ENCODE measurements around the gene GCG. TPM values are rescaled to one million over a fixed set of nuclear protein-coding genes. Genes with fewer than 3 reads are reported as not detected.
A peak's percentile ranks its signal among the peaks of the same experiment; 100 is the strongest.

GCG gene
- total and polyA plus RNA-seq, 10 of the 15 experiments (the other 5 are each of a cell fraction or from before 2014, with no cell fraction given), result not detected

DNA sequence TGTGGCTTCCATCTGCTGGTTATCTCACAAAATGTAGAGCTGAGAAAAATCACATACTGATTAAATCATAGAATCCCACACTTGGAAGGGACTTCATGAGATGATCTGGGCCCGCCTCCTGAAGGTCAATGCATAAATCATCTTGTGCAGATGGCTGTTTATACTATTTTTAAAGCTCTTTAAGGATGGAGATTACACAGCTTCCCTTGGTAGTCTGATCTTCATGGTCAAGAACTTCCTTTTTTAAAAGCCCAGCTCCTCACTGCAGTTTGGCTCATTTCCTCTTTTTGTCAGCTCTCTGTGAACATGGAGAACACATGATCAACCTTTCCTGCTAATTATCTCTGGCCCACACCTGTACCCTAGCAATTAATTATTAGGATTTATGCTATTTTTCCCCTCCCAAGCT, 25.9 kb downstream of the GCG start (continued):
- TF ChIP-seq, protein P1, sequence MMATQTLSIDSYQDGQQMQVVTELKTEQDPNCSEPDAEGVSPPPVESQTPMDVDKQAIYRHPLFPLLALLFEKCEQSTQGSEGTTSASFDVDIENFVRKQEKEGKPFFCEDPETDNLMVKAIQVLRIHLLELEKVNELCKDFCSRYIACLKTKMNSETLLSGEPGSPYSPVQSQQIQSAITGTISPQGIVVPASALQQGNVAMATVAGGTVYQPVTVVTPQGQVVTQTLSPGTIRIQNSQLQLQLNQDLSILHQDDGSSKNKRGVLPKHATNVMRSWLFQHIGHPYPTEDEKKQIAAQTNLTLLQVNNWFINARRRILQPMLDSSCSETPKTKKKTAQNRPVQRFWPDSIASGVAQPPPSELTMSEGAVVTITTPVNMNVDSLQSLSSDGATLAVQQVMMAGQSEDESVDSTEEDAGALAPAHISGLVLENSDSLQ (IDR thresholded peaks at IDR 0.05), result peak; percentile 65; the same call in 1 of the 2 replicates
- TF ChIP-seq RAD51 (IDR thresholded peaks at IDR 0.05), result peak; percentile 78
- TF ChIP-seq, protein P2, sequence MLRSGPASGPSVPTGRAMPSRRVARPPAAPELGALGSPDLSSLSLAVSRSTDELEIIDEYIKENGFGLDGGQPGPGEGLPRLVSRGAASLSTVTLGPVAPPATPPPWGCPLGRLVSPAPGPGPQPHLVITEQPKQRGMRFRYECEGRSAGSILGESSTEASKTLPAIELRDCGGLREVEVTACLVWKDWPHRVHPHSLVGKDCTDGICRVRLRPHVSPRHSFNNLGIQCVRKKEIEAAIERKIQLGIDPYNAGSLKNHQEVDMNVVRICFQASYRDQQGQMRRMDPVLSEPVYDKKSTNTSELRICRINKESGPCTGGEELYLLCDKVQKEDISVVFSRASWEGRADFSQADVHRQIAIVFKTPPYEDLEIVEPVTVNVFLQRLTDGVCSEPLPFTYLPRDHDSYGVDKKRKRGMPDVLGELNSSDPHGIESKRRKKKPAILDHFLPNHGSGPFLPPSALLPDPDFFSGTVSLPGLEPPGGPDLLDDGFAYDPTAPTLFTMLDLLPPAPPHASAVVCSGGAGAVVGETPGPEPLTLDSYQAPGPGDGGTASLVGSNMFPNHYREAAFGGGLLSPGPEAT (IDR thresholded peaks at IDR 0.05; ENCODE audit: low read depth), result peak; percentile 86
- TF ChIP-seq ETV6 (conservative IDR thresholded peaks at IDR 0.05 in 1 of 2, IDR thresholded peaks at IDR 0.05 in 1 of 2; ENCODE audit: borderline replicate concordance in 1 of 2, low read depth in 1 of 2), result peak in 1 of 2 experiments; percentile 41; a peak in 1 of 4 replicates
- TF ChIP-seq CHD4 (IDR thresholded peaks at IDR 0.05), result no peak
- no peak for TF ChIP-seq ZNF384 (IDR thresholded peaks at IDR 0.05; ENCODE audit: borderline replicate concordance, low read depth, low read length)
- peak; percentile 18; the same call in 1 of the 2 replicates for TF ChIP-seq BACH1 (IDR thresholded peaks at IDR 0.05; ENCODE audit: borderline replicate concordance)
- TF ChIP-seq BCL11A (IDR thresholded peaks at IDR 0.05; ENCODE audit: low read depth, low read length), result peak; percentile 78
- no peak for TF ChIP-seq ZNF622 (IDR thresholded peaks at IDR 0.05)
- 0 out of 4 replicates have a peak, but pooled peaks of 1 of the 2 experiments have one; percentile 34 for TF ChIP-seq EP300 (IDR thresholded peaks at IDR 0.05; ENCODE audit: borderline replicate concordance in 1 of 2, control insufficient read depth in 1 of 2, low read depth in 2 of 2, low read length in 2 of 2)
- peak; percentile 98 for TF ChIP-seq MTA2 (IDR thresholded peaks at IDR 0.05; ENCODE audit: low read depth)

Data from GM12878 (cell line).